IMR-90 (cell line): ENCODE results near the gene CYB561D1. TPM values are rescaled to one million over a fixed set of nuclear protein-coding genes. Genes with fewer than 3 reads are reported as not detected.
A peak's percentile ranks its signal among the peaks of the same experiment; 100 is the strongest.

ENCODE experiments used
- ATAC-seq: fragments of 200-7000 bp; cut with Tn5 transposase; 2 replicates; pipeline ENCODE4 v1.9.1; 2020; ENCODE audit warnings: low read depth, mild to moderate bottlenecking, moderate library complexity
- BruUV-seq: library from RNA; stranded (reverse); fragments of 400-500 nt; replicated peaks from 2 replicates; lab custom pipeline; 2021; lab: Mats Ljungman, UMichigan
- CTCF ChIA-PET: fragments of 300-600 bp; formaldehyde crosslinking; extraction: SDS; loops from one replicate; lab custom pipeline; 2021; ENCODE audit warnings: antibody characterized with exemption; lab: Yijun Ruan, JAX
- POLR2A ChIA-PET: fragments of 300-600 bp; sonication (Branson Sonifier 250); formaldehyde crosslinking; loops from one replicate; lab custom pipeline; 2022; ENCODE audit warnings: antibody characterized with exemption; ENCODE audit not compliant: unreplicated experiment; lab: Charles Lee
- DNase-seq: peaks from one replicate; pipeline ENCODE4 v3.0.0; 2013
- H2AFZ ChIP-seq: replicated peaks from 2 replicates; pipeline ENCODE3; 2013; ENCODE audit warnings: low read length, mild to moderate bottlenecking; ENCODE audit not compliant: poor library complexity
- H2AK5ac ChIP-seq: 2 replicates; pipeline ENCODE4 v1.6.1; 2013; ENCODE audit warnings: low read depth, low read length, inconsistent platforms
- H2AK9ac ChIP-seq: replicated peaks from 2 replicates; pipeline ENCODE3; 2013; ENCODE audit warnings: mild to moderate bottlenecking, low read depth, low read length, moderate library complexity; ENCODE audit not compliant: poor library complexity
- H2BK120ac ChIP-seq: 2 replicates; pipeline ENCODE4 v1.6.1; 2013; ENCODE audit warnings: low read depth, low read length, inconsistent platforms
- H2BK15ac ChIP-seq: 3 replicates; pipeline ENCODE4 v1.6.1; 2013; ENCODE audit warnings: low read depth, low read length, inconsistent platforms
- H2BK20ac ChIP-seq: 2 replicates; pipeline ENCODE4 v1.6.1; 2013; ENCODE audit warnings: low read depth, mild to moderate bottlenecking, inconsistent platforms, low read length, moderate library complexity
- H2BK5ac ChIP-seq: 2 replicates; pipeline ENCODE4 v1.6.1; 2013; ENCODE audit warnings: mild to moderate bottlenecking, low read depth, low read length, inconsistent platforms; ENCODE audit not compliant: poor library complexity, severe bottlenecking
- H3K14ac ChIP-seq: replicated peaks from 2 replicates; pipeline ENCODE4 v1.6.1; 2013; ENCODE audit warnings: low read depth, low read length, inconsistent platforms
- H3K18ac ChIP-seq: 2 replicates; pipeline ENCODE4 v1.6.1; 2013; ENCODE audit warnings: low read depth, low read length, control low read depth
- H3K23ac ChIP-seq: 2 replicates; pipeline ENCODE4 v1.6.1; 2013; ENCODE audit warnings: low read depth, low read length, inconsistent platforms
- H3K27ac ChIP-seq: 2 replicates; pipeline ENCODE4 v1.5.1; 2013; ENCODE audit warnings: mild to moderate bottlenecking, control low read depth, low read length; ENCODE audit not compliant: insufficient read depth
- H3K27me3 ChIP-seq: 2 replicates; pipeline ENCODE4 v1.6.1; 2013; ENCODE audit warnings: low read length; ENCODE audit not compliant: control insufficient read depth, insufficient read depth
- H3K36me3 ChIP-seq: 2 replicates; pipeline ENCODE4 v1.6.1; 2013; ENCODE audit warnings: low read length, mixed read lengths; ENCODE audit not compliant: control insufficient read depth, insufficient read depth
- H3K4ac ChIP-seq: 2 replicates; pipeline ENCODE4 v1.6.1; 2013; ENCODE audit warnings: low read depth, low read length, inconsistent platforms
- H3K4me1 ChIP-seq: 2 replicates; pipeline ENCODE4 v1.6.1; 2013; ENCODE audit warnings: low read length, mixed read lengths; ENCODE audit not compliant: control insufficient read depth, insufficient read depth
- H3K4me2 ChIP-seq: 2 replicates; pipeline ENCODE4 v1.6.1; 2013; ENCODE audit warnings: low read depth, mild to moderate bottlenecking, control low read depth, low read length, moderate library complexity
- H3K4me3 ChIP-seq: 2 replicates; pipeline ENCODE4 v1.5.1; 2013; ENCODE audit warnings: low read depth, mild to moderate bottlenecking, control low read depth, low read length, moderate library complexity; ENCODE audit not compliant: insufficient read depth
- H3K56ac ChIP-seq: 2 replicates; pipeline ENCODE4 v1.6.1; 2013; ENCODE audit warnings: low read length, inconsistent platforms; ENCODE audit not compliant: insufficient read depth; ENCODE audit errors: extremely low read depth
- H3K79me1 ChIP-seq, 2 experiments: 2 replicates each; pipeline ENCODE4 v1.6.1; 2013; ENCODE audit warnings: low read length in 2 of 2, inconsistent platforms in 1 of 2, low read depth in 1 of 2
- H3K9ac ChIP-seq: 2 replicates; pipeline ENCODE4 v1.6.1; 2013; ENCODE audit warnings: low read depth, low read length, control low read depth
- H3K9me1 ChIP-seq: 2 replicates; pipeline ENCODE4 v1.6.1; 2013; ENCODE audit warnings: low read length, inconsistent platforms; ENCODE audit not compliant: insufficient read depth
- H3K9me3 ChIP-seq: 2 replicates; pipeline ENCODE4 v1.6.1; 2013; ENCODE audit warnings: low read length; ENCODE audit not compliant: control insufficient read depth, insufficient read depth
- H4K20me1 ChIP-seq: 2 replicates; pipeline ENCODE4 v1.6.1; 2013; ENCODE audit warnings: low read length, inconsistent platforms; ENCODE audit not compliant: insufficient read depth
- H4K5ac ChIP-seq: 2 replicates; pipeline ENCODE4 v1.6.1; 2013; ENCODE audit warnings: mild to moderate bottlenecking, low read depth, low read length, control low read depth
- H4K8ac ChIP-seq, 2 experiments: 2 replicates each; pipeline ENCODE4 v1.6.1; 2013; ENCODE audit warnings: low read depth in 2 of 2, low read length in 2 of 2, control low read depth in 1 of 2, inconsistent platforms in 1 of 2
- H4K91ac ChIP-seq: 2 replicates; pipeline ENCODE4 v1.6.1; 2013; ENCODE audit warnings: low read depth, low read length, inconsistent platforms; ENCODE audit not compliant: insufficient read depth
- POLR2A ChIP-seq: IDR thresholded peaks from 2 replicates; pipeline ENCODE4 v1.6.1; 2012; ENCODE audit warnings: mild to moderate bottlenecking, low read depth, low read length
- USF2 ChIP-seq: fragments of 150-350 bp; IDR thresholded peaks from 2 replicates; pipeline ENCODE4 v1.6.1; 2017; ENCODE audit warnings: mild to moderate bottlenecking, antibody characterized with exemption, low read length, low read depth
- WGBS, 2 experiments: methylation state at CpG; one replicate each; pipeline versions ENCODE4 v1.1.5 to v1.1.7; 2013; ENCODE audit warnings: missing lambda C conversion rate in 2 of 2; ENCODE audit not compliant: insufficient read length in 1 of 2; ENCODE audit errors: extremely low coverage in 2 of 2; 5-methylcytosine and 5-hydroxymethylcytosine counted together
- dilution Hi-C: fragments of 300-500 bp; cut with HindIII; formaldehyde crosslinking; loops from one replicate; pipeline ENCODE4 v1.14.3; 2018; ENCODE audit warnings: low sequenced_read_pairs; ENCODE audit not compliant: unreplicated experiment
- in situ Hi-C: fragments of 300-500 bp; cut with MboI; formaldehyde crosslinking; loops from 3 replicates; pipeline ENCODE4 v1.14.3; 2019; ENCODE audit warnings: low sequenced_read_pairs, inconsistent platforms, mixed read lengths
- intact Hi-C: fragments of 100-400 bp; cut with micrococcal nuclease; formaldehyde crosslinking; loops from 2 replicates; pipeline ENCODE4 v1.10.0; 2022
- polyA plus RNA-seq, 3 experiments: library from polyadenylated mRNA; depleted of rRNA; stranded (reverse); fragments of >200 nt; gene quantifications; 2 replicates each; pipeline ENCODE4 v1.2.3, GENCODE V29; 2012; ENCODE audit warnings: low replicate concordance in 1 of 3
- total RNA-seq: library from RNA; depleted of rRNA; stranded (reverse); fragments of >200 nt; gene quantifications from 2 replicates; pipeline ENCODE4 v1.2.3, GENCODE V29; 2012

The CYB561D1 gene
- total and polyA plus RNA-seq, 2 of the 4 experiments (the other 2 are of a cell fraction): 5.7 to 8.1 TPM

DNA sequence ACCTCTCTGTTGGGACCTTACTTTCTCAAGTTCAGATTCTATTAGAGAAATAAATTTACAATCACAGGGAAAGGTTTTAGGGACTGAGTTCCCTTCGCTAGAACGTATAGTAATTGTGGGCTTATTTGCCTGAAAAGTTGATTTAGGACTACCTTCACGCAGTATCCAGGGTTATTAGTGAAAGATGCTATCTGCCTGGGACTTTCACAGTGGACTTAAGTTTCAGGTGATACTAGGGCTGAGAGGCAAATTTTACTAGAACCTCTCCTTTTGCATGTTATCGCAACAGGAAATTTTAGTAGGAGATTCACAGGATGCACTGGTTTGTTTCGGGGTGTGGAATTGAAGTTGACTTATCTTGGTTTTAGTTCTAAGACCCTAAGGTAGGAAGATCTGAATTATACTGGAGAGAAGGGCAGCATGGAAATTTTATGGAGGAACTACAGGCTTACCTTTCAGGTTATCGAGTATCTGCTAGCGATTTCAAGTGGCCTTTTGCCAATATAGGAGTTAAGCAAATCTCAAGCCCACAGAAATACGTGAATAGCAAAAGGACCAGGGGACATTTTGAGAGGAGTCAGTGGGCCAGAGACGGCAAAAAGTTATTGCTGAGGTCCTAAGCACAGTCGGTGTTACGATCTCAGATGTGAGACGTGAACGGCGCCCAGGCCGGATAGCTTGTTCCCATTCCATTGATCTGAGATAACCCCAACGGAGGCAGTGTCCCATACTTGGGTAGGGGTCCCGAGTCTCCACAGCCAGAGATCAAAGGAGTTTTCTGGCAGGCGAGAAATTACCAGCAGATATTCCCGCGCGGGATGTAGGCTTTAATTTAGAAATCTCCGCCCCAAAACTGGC, 53.8 kb downstream of the CYB561D1 start:
- peak overlapping the region; percentile 97 for H2AFZ ChIP-seq
- peak overlapping the region; percentile 96 for H2AK9ac ChIP-seq
- peaks cover 36% of the 10 kb centered on the region; the same call in 1 of the 2 replicates for H4K20me1 ChIP-seq
- ChIA-PET POLR2A (interaction anchor here (1.1 to 1.5 kb wide), 4 partner anchors 8 to 80 kb away, joined by 4 to 5 read pairs (median 4); partner anchors contain the start of genes AMPD2, GNAT2 and GPR61), CTCF (interaction anchor here (1.0 to 2.3 kb wide), 4 partner anchors 54 to 92 kb away, joined by 3 to 30 read pairs (median 12); partner anchors contain the start of gene CYB561D1)
- peaks cover 4% of the 10 kb centered on the region for H3K4me1 ChIP-seq
- no peaks in the 10 kb centered on the region for H3K36me3 ChIP-seq
- H3K56ac ChIP-seq: peak overlapping the region; percentile 81
- ATAC-seq (peak; percentile 19), DNase-seq (peak; percentile 26)
- peak overlapping the region; percentile 87 for H3K27ac ChIP-seq
- H4K91ac ChIP-seq: peak overlapping the region; percentile 89
- peaks cover 10 to 21% of the 10 kb centered on the region in 2 experiments for H3K79me1 ChIP-seq
- peak overlapping the region; percentile 97 for H3K4me2 ChIP-seq
- peak overlapping the region; percentile 87 for H3K9ac ChIP-seq
- dilution Hi-C loops (no loop called here), in situ Hi-C loops (loop anchor here (5.0 kb wide), 3 partner anchors 75 to 440 kb away; no protein-coding TSS in a partner anchor), intact Hi-C loops (loop anchor here (2.0 to 5.0 kb wide), 3 partner anchors 73 to 455 kb away; partner anchors contain the start of gene CSF1)
- H3K9me1 ChIP-seq: no peaks in the 10 kb centered on the region
- TF ChIP-seq USF2: no peak
- peak; percentile 57 for TF ChIP-seq POLR2A
- TSS peak; percentile 96 for BruUV-seq
- H2BK5ac ChIP-seq: peak overlapping the region; percentile 92
- H2BK120ac ChIP-seq: peak overlapping the region; percentile 66; the same call in 1 of the 2 replicates
- H3K27me3 ChIP-seq: no peaks in the 10 kb centered on the region
- H3K14ac ChIP-seq: peak overlapping the region; percentile 97
- H4K5ac ChIP-seq: peak overlapping the region; percentile 61
- H3K4me3 ChIP-seq: peak overlapping the region; percentile 66
- 0% methylated on average over 1 of the region's 22 CpGs; no CpG with 5 or more reads in 1 of the 2 experiments for WGBS, 2 experiments
- H2BK20ac ChIP-seq: no peak overlapping the region
- H3K9me3 ChIP-seq: no peaks in the 10 kb centered on the region
- no peak overlapping the region; the same call in 2 of the 3 replicates for H2BK15ac ChIP-seq
- peak overlapping the region; percentile 79 to 95 for H4K8ac ChIP-seq
- H3K23ac ChIP-seq: peak overlapping the region; percentile 95
- H2AK5ac ChIP-seq: peak overlapping the region; percentile 56
- H3K18ac ChIP-seq: peak overlapping the region; percentile 16
- H3K4ac ChIP-seq: peak overlapping the region; percentile 96
